OCI-LY3 (cell line): ENCODE data around the gene OOEP.

Source experiments
- H2AFZ ChIP-seq: fragments of 200-600, 300-600 bp; shearing (Covaris generic); 2 replicates; pipeline ENCODE4 v1.6.0; 2014; ENCODE audit warnings: antibody characterized with exemption, low read depth, low read length
- H3K27ac ChIP-seq: fragments of 200-600, 300-600 bp; sonication (generic); 2 replicates; pipeline ENCODE4 v1.5.1; 2014; ENCODE audit warnings: mild to moderate bottlenecking, low read length, moderate library complexity, mixed read lengths
- H3K27me3 ChIP-seq: fragments of 200-600, 300-600 bp; sonication (generic); 2 replicates; pipeline ENCODE4 v1.6.1; 2014; ENCODE audit warnings: low read depth, low read length, mixed read lengths
- H3K36me3 ChIP-seq: fragments of 200-600, 300-600 bp; sonication (generic); replicated peaks from 2 replicates; pipeline ENCODE3; 2014; ENCODE audit warnings: low read depth, low read length, mixed read lengths
- H3K4me1 ChIP-seq: fragments of 300-600, 200-600 bp; sonication (generic); 2 replicates; pipeline ENCODE4 v1.6.1; 2014; ENCODE audit warnings: low read length, mixed read lengths
- H3K4me2 ChIP-seq: fragments of 200-600, 300-600 bp; sonication (generic); 2 replicates; pipeline ENCODE4 v1.6.1; 2014; ENCODE audit warnings: low read length, mixed read lengths
- H3K4me3 ChIP-seq: fragments of 300-600, 200-600 bp; sonication (generic); 2 replicates; pipeline ENCODE4 v1.5.1; 2014; ENCODE audit warnings: antibody characterized with exemption, mild to moderate bottlenecking, low read length, moderate library complexity
- H3K79me2 ChIP-seq: fragments of 300-600, 200-600 bp; shearing (Covaris generic); 2 replicates; pipeline ENCODE4 v1.6.1; 2014; ENCODE audit warnings: mild to moderate bottlenecking, low read length, mixed read lengths
- H3K9ac ChIP-seq: fragments of 300-600, 200-600 bp; shearing (Covaris generic); 2 replicates; pipeline ENCODE4 v1.6.0; 2014; ENCODE audit warnings: mild to moderate bottlenecking, low read length, moderate library complexity
- H3K9me3 ChIP-seq: fragments of 200-600, 300-600 bp; shearing (Covaris generic); 2 replicates; pipeline ENCODE4 v1.6.1; 2014; ENCODE audit warnings: low read length, mixed read lengths; ENCODE audit not compliant: insufficient read depth
- H4K20me1 ChIP-seq: fragments of 200-600, 300-600 bp; sonication (generic); 2 replicates; pipeline ENCODE4 v1.6.1; 2016; ENCODE audit warnings: low read length, mixed read lengths; ENCODE audit not compliant: insufficient read depth
- EZH2phosphoT487 ChIP-seq: fragments of 200-600 bp; shearing (Covaris generic); IDR thresholded peaks from 2 replicates; pipeline ENCODE4 v1.6.1; 2018; ENCODE audit warnings: antibody characterized with exemption, mixed run types, low read depth
- TF ChIP-seq, protein P1 (sequence below): fragments of 200-600, 300-600 bp; sonication (generic); IDR thresholded peaks from 2 replicates; pipeline ENCODE4 v1.5.1; 2014; ENCODE audit warnings: antibody characterized with exemption, low read length, low read depth

OOEP gene

DNA sequence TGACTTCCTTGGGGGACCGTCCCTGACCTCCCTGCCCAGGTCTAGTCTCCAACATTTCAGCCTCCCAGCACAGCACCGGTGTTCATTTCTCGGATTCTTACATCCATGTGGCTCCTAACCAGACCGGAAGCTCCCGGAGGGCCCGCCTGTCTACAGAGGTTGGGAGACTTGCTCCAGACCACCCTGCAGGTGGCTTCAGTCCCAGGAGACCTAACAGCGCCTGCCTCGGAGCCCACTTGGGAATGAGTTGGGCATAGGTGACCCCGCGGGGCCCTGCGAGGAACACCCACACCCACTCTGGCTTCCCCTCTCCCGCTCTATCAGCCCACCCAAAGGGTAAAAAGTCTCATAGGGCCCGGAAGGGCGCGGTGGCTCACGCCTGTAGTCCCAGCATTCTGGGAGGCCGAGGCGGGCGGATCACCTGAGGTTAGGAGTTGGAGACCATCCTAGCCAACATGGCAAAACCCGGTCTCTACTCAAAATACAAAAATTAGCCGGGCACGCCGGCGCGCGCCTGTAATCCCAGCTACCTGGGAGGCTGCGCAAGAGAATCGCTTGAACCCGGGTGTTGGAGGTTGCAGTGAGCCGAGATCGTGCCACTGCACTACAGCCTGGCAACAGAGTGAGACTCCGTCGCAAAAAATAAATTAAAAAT, 21.0 kb downstream of the OOEP start:
- H3K4me3 ChIP-seq, result no peak overlapping the region
- H3K9ac ChIP-seq, result no peak overlapping the region
- H3K9me3 ChIP-seq, result no peaks in the 10 kb centered on the region
- TF ChIP-seq, protein P1, sequence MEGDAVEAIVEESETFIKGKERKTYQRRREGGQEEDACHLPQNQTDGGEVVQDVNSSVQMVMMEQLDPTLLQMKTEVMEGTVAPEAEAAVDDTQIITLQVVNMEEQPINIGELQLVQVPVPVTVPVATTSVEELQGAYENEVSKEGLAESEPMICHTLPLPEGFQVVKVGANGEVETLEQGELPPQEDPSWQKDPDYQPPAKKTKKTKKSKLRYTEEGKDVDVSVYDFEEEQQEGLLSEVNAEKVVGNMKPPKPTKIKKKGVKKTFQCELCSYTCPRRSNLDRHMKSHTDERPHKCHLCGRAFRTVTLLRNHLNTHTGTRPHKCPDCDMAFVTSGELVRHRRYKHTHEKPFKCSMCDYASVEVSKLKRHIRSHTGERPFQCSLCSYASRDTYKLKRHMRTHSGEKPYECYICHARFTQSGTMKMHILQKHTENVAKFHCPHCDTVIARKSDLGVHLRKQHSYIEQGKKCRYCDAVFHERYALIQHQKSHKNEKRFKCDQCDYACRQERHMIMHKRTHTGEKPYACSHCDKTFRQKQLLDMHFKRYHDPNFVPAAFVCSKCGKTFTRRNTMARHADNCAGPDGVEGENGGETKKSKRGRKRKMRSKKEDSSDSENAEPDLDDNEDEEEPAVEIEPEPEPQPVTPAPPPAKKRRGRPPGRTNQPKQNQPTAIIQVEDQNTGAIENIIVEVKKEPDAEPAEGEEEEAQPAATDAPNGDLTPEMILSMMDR, result no peak
- no peak for TF ChIP-seq EZH2phosphoT487
- no peaks in the 10 kb centered on the region for H3K27me3 ChIP-seq
- H4K20me1 ChIP-seq, result no peaks in the 10 kb centered on the region
- no peak overlapping the region for H2AFZ ChIP-seq
- H3K4me1 ChIP-seq, result no peaks in the 10 kb centered on the region
- no peak overlapping the region for H3K27ac ChIP-seq
- H3K79me2 ChIP-seq, result no peaks in the 10 kb centered on the region
- no peak overlapping the region for H3K4me2 ChIP-seq
- no peaks in the 10 kb centered on the region for H3K36me3 ChIP-seq

DNA sequence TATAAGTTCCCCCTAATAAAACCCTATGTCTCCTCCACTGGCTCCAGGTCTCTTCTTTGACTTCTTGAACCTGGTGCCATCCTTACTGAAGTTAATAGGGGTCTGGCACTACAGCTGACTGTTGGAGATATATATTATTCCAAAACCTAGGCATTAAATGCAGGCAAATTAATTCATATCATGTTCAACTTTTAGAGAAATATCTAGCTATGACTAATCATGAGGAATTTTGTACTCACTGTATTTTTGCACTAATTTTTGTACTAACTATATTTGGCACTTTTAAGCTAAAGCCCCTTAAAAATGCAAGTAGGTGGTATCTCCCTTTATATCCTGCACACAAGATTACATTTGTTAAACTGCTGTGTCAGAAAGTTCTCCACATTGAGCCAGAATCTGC, 26.5 kb downstream of the OOEP start:
- H3K79me2 ChIP-seq, result no peaks in the 10 kb centered on the region
- no peaks in the 10 kb centered on the region for H3K9me3 ChIP-seq
- TF ChIP-seq, protein P1, result no peak
- no peak for TF ChIP-seq EZH2phosphoT487
- no peak overlapping the region for H3K4me2 ChIP-seq
- H3K36me3 ChIP-seq, result no peaks in the 10 kb centered on the region
- H3K9ac ChIP-seq, result no peak overlapping the region
- H3K27me3 ChIP-seq, result no peaks in the 10 kb centered on the region
- no peak overlapping the region for H2AFZ ChIP-seq
- no peak overlapping the region for H3K4me3 ChIP-seq
- no peaks in the 10 kb centered on the region for H3K4me1 ChIP-seq
- H3K27ac ChIP-seq, result no peak overlapping the region
- H4K20me1 ChIP-seq, result no peaks in the 10 kb centered on the region

DNA sequence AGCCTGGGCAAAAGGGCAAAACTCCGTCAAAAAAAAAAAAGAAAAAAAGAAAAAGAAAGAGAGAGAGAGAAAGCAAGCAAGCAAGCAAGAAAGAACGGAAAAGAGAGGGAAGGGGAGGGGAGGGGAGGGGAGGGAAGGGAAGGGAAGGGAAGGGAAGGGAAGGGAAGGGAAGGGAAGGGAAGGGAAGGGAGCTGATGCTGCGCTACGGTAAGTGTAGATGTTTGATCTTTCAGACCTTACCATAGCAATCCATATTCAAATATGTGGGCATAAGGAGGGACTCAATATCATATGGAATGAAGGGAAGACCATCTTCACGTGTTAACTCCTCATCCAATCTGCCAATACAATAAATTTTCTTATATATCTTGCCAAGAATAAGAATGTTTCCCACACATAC, 27.5 kb downstream of the OOEP start:
- H3K4me3 ChIP-seq, result no peak overlapping the region
- H3K9me3 ChIP-seq, result no peaks in the 10 kb centered on the region
- no peaks in the 10 kb centered on the region for H4K20me1 ChIP-seq
- no peaks in the 10 kb centered on the region for H3K27me3 ChIP-seq
- H3K4me2 ChIP-seq, result no peak overlapping the region
- H3K9ac ChIP-seq, result no peak overlapping the region
- no peak overlapping the region for H3K27ac ChIP-seq
- no peaks in the 10 kb centered on the region for H3K79me2 ChIP-seq
- H3K4me1 ChIP-seq, result no peaks in the 10 kb centered on the region
- no peak overlapping the region for H2AFZ ChIP-seq
- H3K36me3 ChIP-seq, result no peaks in the 10 kb centered on the region
- TF ChIP-seq, protein P1, result no peak
- no peak for TF ChIP-seq EZH2phosphoT487

DNA sequence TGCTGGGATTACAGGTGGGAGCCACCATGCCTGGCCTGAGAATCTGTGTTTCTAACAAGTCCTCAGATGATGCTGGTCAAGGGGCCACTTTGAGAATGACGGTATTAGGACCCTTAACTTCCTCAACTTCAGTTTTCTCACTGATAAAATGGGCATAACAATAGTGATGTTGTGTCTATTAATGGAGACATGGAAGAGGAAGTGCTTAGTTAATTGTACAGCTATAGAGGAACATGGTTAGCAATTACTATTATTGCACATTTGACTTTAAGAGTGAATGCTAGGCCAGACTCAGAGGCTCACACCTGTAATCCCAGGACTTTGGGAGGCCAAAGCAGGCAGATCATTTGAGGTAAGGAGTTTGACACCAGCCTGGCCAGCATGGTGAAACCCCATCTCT, 28.4 kb downstream of the OOEP start:
- no peaks in the 10 kb centered on the region for H3K9me3 ChIP-seq
- no peaks in the 10 kb centered on the region for H3K27me3 ChIP-seq
- H3K36me3 ChIP-seq, result no peaks in the 10 kb centered on the region
- no peaks in the 10 kb centered on the region for H3K79me2 ChIP-seq
- no peak overlapping the region for H3K9ac ChIP-seq
- no peaks in the 10 kb centered on the region for H4K20me1 ChIP-seq
- H2AFZ ChIP-seq, result no peak overlapping the region
- TF ChIP-seq, protein P1, result no peak
- TF ChIP-seq EZH2phosphoT487, result no peak
- no peak overlapping the region for H3K4me3 ChIP-seq
- no peaks in the 10 kb centered on the region for H3K4me1 ChIP-seq
- no peak overlapping the region for H3K4me2 ChIP-seq
- H3K27ac ChIP-seq, result no peak overlapping the region
